K562 (cell line): Measurements from ENCODE around the gene SUSD3. TPM values are rescaled to one million over a fixed set of nuclear protein-coding genes. Genes with fewer than 3 reads are reported as not detected.
A peak's percentile ranks its signal among the peaks of the same experiment; 100 is the strongest.

Experiments used
- ADNP ChIP-seq: fragments of 200-800 bp; sonication (Bioruptor generic); IDR thresholded peaks from 2 replicates; pipeline ENCODE4 v1.6.1; 2016; ENCODE audit warnings: missing genetic modification characterization, missing compliant biosample characterization
- CBX1 ChIP-seq: sonication (generic); IDR thresholded peaks from 2 replicates; pipeline ENCODE4 v1.6.1; 2016; ENCODE audit warnings: antibody characterized with exemption, low read depth, mild to moderate bottlenecking
- CCNT2 ChIP-seq: IDR thresholded peaks from 2 replicates; pipeline ENCODE4 v1.6.1; 2011; ENCODE audit warnings: borderline replicate concordance, low read depth, mild to moderate bottlenecking, moderate library complexity, mixed read lengths, low read length; ENCODE audit not compliant: insufficient read length; ENCODE audit errors: extremely low read depth
- CXXC5 ChIP-seq: fragments of 250-450 bp; sonication (Bioruptor Pico); IDR thresholded peaks from 2 replicates; pipeline ENCODE4 v1.8.0; 2022; ENCODE audit warnings: inconsistent platforms, mild to moderate bottlenecking, moderate library complexity
- ESRRA ChIP-seq: fragments of 450-650 bp; IDR thresholded peaks from 2 replicates; pipeline ENCODE4 v1.6.1; 2014; ENCODE audit warnings: low read depth, mild to moderate bottlenecking, moderate library complexity, borderline replicate concordance
- HMGN3 ChIP-seq: IDR thresholded peaks from 2 replicates; pipeline ENCODE4 v1.6.1; 2011; ENCODE audit warnings: borderline replicate concordance, low read depth, mild to moderate bottlenecking, mixed read lengths, low read length; ENCODE audit not compliant: insufficient read length; ENCODE audit errors: extremely low read depth
- KLF13 ChIP-seq: fragments of 450-650 bp; IDR thresholded peaks from 2 replicates; pipeline ENCODE4 v1.6.1; 2016; ENCODE audit warnings: missing genetic modification characterization, low read depth, mild to moderate bottlenecking, missing compliant biosample characterization, moderate library complexity, borderline replicate concordance
- MAZ ChIP-seq, 2 experiments: fragments of 450-650 bp in 1 of 2; sonication (generic) in 1 of 2; formaldehyde crosslinking; IDR thresholded peaks in 1 of 2; conservative IDR thresholded peaks in 1 of 2; 2 replicates each; pipeline versions ENCODE4 v1.4.0 to v1.5.0; 2020; ENCODE audit warnings: mild to moderate bottlenecking in 1 of 2, missing genetic modification reagents in 1 of 2
- MIER1 ChIP-seq: fragments of 450-650 bp; IDR thresholded peaks from 2 replicates; pipeline ENCODE4 v1.6.1; 2016; ENCODE audit warnings: antibody characterized with exemption, mild to moderate bottlenecking, low read depth
- MYC ChIP-seq, 2 experiments: fragments of 250-450 bp in 1 of 2; sonication (Bioruptor Pico) in 1 of 2; IDR thresholded peaks; 2 replicates each; pipeline versions ENCODE4 v1.5.1 to v1.6.1; 2012 to 2021; ENCODE audit warnings: low read depth in 2 of 2, borderline replicate concordance in 1 of 2, improper control_type of control experiment in 1 of 2, low read length in 1 of 2, mild to moderate bottlenecking in 1 of 2, moderate library complexity in 1 of 2
- NFRKB ChIP-seq: fragments of 450-650 bp; IDR thresholded peaks from 2 replicates; pipeline ENCODE4 v1.6.1; 2016; ENCODE audit warnings: low read depth
- PCBP2 ChIP-seq: fragments of 200-400 bp; formaldehyde crosslinking; IDR thresholded peaks from 2 replicates; pipeline ENCODE4 v1.6.1; 2018; ENCODE audit warnings: low read length, low read depth, mild to moderate bottlenecking, moderate library complexity; ENCODE audit not compliant: poor library complexity, severe bottlenecking
- PHF8 ChIP-seq: fragments of 200-600 bp; sonication (generic); IDR thresholded peaks from 2 replicates; pipeline ENCODE4 v1.6.1; 2012; ENCODE audit warnings: mixed run types, mild to moderate bottlenecking, inconsistent platforms, low read length, moderate library complexity, borderline replicate concordance
- POLR2A ChIP-seq: fragments of 450-650 bp; conservative IDR thresholded peaks from 2 replicates; pipeline ENCODE4 v1.6.1; 2016
- POLR2G ChIP-seq: fragments of 200-400 bp; formaldehyde crosslinking; IDR thresholded peaks from 2 replicates; pipeline ENCODE4 v1.6.1; 2017; ENCODE audit warnings: low read depth, mild to moderate bottlenecking, antibody characterized with exemption, low read length, moderate library complexity
- PTBP1 ChIP-seq: fragments of 200-400 bp; formaldehyde crosslinking; IDR thresholded peaks from 2 replicates; pipeline ENCODE4 v1.6.1; 2017; ENCODE audit warnings: low read depth, low read length
- RBFOX2 ChIP-seq: fragments of 200-400 bp; formaldehyde crosslinking; IDR thresholded peaks from 2 replicates; pipeline ENCODE4 v1.6.1; 2017; ENCODE audit warnings: low read depth, mild to moderate bottlenecking, low read length, moderate library complexity
- SP1 ChIP-seq: sonication (generic); formaldehyde crosslinking; IDR thresholded peaks from 2 replicates; pipeline ENCODE4 v1.8.1; 2022; ENCODE audit warnings: mild to moderate bottlenecking, missing genetic modification reagents
- SUPT5H ChIP-seq: fragments of 450-650 bp; IDR thresholded peaks from 2 replicates; pipeline ENCODE4 v1.6.1; 2016
- TAF1 ChIP-seq: IDR thresholded peaks from 2 replicates; pipeline ENCODE4 v1.6.1; 2011; ENCODE audit warnings: mild to moderate bottlenecking, low read length, moderate library complexity; ENCODE audit not compliant: insufficient read depth, control insufficient read depth, severe bottlenecking; ENCODE audit errors: extremely low read depth
- TBP ChIP-seq: optimal IDR thresholded peaks from 2 replicates; pipeline ENCODE3; 2011; ENCODE audit warnings: low read depth, low read length, improper control_type of control experiment
- ZNF212 ChIP-seq: fragments of 450-650 bp; formaldehyde crosslinking; IDR thresholded peaks from 2 replicates; pipeline ENCODE4 v1.4.0; 2020; ENCODE audit warnings: mild to moderate bottlenecking
- ZNF431 ChIP-seq: sonication (generic); formaldehyde crosslinking; IDR thresholded peaks from 2 replicates; pipeline ENCODE4 v1.8.0; 2022; ENCODE audit warnings: mild to moderate bottlenecking, missing genetic modification reagents
- polyA plus RNA-seq, 8 experiments: library from polyadenylated mRNA; depleted of rRNA in 4 of 8; stranded (reverse) in 5 of 8; unstranded in 3 of 8; fragments of >200 nt; fragmentation: Nextera tagmentation in 2 of 8; fragmentation: Illumina TruSeq in 1 of 8; extraction: Ambion mirVana in 2 of 8; extraction: Trizol in 1 of 8; gene quantifications; 2 replicates each; pipeline versions ENCODE4 v1.2.1 to v1.2.3, GENCODE V29; 2011 to 2014; ENCODE audit warnings: inconsistent platforms in 1 of 8, missing spikeins in 1 of 8
- total RNA-seq, 7 experiments: library from RNA; depleted of rRNA in 6 of 7; stranded (reverse); fragments of >200 nt in 6 of 7; fragmentation: Illumina TruSeq in 2 of 7; extraction: Trizol in 2 of 7; gene quantifications; 2 replicates each; pipeline versions ENCODE4 v1.2.1 to v1.2.3, GENCODE V29; 2011 to 2021; ENCODE audit warnings: low replicate concordance in 1 of 7
- TF ChIP-seq, protein P1 (sequence below): fragments of 200-800 bp; sonication (Bioruptor generic); IDR thresholded peaks from 2 replicates; pipeline ENCODE4 v1.6.1; 2017; ENCODE audit warnings: missing genetic modification characterization, missing compliant biosample characterization
- TF ChIP-seq, protein P2 (sequence below): fragments of 450-650 bp; IDR thresholded peaks from one replicate; pipeline ENCODE4 v1.6.1; 2018; ENCODE audit warnings: mild to moderate bottlenecking, moderate library complexity; ENCODE audit not compliant: partially characterized antibody

The SUSD3 gene
- total and polyA plus RNA-seq, 9 of the 15 experiments (the other 6 are each of a cell fraction or from before 2014, with no cell fraction given), result 1.3 to 21.7 (median 11.4) TPM

DNA sequence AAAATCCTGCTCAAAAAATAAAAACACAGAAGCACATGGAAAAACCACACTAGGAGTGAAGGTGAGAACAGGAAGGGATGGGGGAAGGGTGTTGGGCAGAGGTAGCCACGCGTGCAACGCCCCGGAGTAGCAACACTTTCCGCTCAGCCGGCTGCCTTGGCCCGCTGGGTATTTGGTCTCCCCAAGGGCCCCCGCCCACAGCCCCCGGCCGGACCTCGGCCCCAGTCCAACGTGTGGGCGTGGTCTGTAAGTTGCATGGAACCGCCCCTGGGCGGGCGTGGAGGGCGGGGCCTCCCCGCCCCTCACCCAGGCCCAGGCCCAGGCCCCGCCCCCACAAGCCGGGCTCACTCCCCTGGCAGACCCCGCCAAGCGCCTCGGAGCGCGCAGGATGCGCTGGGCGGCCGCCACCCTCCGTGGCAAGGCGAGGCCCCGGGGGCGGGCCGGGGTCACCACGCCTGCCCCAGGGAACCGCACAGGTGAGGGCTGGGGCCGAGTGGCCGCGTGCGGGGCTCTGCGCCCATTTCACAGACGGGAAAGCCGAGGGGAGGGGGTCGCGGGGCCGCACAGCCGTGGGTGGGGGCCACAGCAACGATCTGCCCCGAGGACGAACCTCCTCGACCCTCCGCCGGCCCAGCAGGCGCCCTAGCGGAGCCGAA is at the start of gene SUSD3 (continued):
- peak; percentile 76 for TF ChIP-seq POLR2G
- TF ChIP-seq NFRKB, result no peak
- TF ChIP-seq CXXC5 (CRISPR knock-in tag), result peak; percentile 47; the same call in 1 of the 2 replicates
- TF ChIP-seq TBP, result peak; percentile 44
- peak; percentile 88 for TF ChIP-seq CBX1
- TF ChIP-seq ZNF212 (CRISPR knock-in tag), result no peak
- TF ChIP-seq PTBP1, result 0 out of 2 replicates have a peak, but pooled peaks have one; percentile 51
- TF ChIP-seq, protein P1, sequence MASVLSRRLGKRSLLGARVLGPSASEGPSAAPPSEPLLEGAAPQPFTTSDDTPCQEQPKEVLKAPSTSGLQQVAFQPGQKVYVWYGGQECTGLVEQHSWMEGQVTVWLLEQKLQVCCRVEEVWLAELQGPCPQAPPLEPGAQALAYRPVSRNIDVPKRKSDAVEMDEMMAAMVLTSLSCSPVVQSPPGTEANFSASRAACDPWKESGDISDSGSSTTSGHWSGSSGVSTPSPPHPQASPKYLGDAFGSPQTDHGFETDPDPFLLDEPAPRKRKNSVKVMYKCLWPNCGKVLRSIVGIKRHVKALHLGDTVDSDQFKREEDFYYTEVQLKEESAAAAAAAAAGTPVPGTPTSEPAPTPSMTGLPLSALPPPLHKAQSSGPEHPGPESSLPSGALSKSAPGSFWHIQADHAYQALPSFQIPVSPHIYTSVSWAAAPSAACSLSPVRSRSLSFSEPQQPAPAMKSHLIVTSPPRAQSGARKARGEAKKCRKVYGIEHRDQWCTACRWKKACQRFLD (CRISPR knock-in tag), result 0 out of 2 replicates have a peak, but pooled peaks have one; percentile 30
- TF ChIP-seq SP1 (CRISPR knock-in tag), result peak; percentile 65
- TF ChIP-seq PHF8, result peak; percentile 43; the same call in 1 of the 2 replicates
- TF ChIP-seq MYC (IDR thresholded peaks at IDR 0.05; ENCODE audit: low read depth, low read length), result peak; percentile 36; the same call in 1 of the 2 replicates
- no peak for TF ChIP-seq MYC (CRISPR knock-in tag; IDR thresholded peaks at IDR 0.05; ENCODE audit: borderline replicate concordance, low read depth)
- TF ChIP-seq CCNT2, result peak; percentile 45
- TF ChIP-seq POLR2A, result peak; percentile 61
- peak; percentile 38; the same call in 1 of the 2 replicates for TF ChIP-seq MIER1
- TF ChIP-seq RBFOX2, result peak; percentile 67
- peak; percentile 65 to 81; a peak in 3 of 4 replicates for TF ChIP-seq MAZ (CRISPR knock-in tag; conservative IDR thresholded peaks at IDR 0.05 in 1 of 2, IDR thresholded peaks at IDR 0.05 in 1 of 2)
- peak; percentile 22 for TF ChIP-seq TAF1
- 0 out of 2 replicates have a peak, but pooled peaks have one; percentile 51 for TF ChIP-seq SUPT5H
- TF ChIP-seq ADNP (tag), result peak; percentile 98; the same call in 1 of the 2 replicates
- TF ChIP-seq PCBP2, result no peak
- TF ChIP-seq KLF13 (tag), result peak; percentile 20; the same call in 1 of the 2 replicates
- TF ChIP-seq ZNF431, result no peak
- peak; percentile 73; the same call in 1 of the 2 replicates for TF ChIP-seq ESRRA
- TF ChIP-seq, protein P2, sequence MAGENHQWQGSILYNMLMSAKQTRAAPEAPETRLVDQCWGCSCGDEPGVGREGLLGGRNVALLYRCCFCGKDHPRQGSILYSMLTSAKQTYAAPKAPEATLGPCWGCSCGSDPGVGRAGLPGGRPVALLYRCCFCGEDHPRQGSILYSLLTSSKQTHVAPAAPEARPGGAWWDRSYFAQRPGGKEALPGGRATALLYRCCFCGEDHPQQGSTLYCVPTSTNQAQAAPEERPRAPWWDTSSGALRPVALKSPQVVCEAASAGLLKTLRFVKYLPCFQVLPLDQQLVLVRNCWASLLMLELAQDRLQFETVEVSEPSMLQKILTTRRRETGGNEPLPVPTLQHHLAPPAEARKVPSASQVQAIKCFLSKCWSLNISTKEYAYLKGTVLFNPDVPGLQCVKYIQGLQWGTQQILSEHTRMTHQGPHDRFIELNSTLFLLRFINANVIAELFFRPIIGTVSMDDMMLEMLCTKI, result no peak
- TF ChIP-seq HMGN3, result peak; percentile 51
